HepG2 (cell line): ENCODE results near the gene ID4. TPM values are rescaled to one million over a fixed set of nuclear protein-coding genes. Genes with fewer than 3 reads are reported as not detected.

ENCODE experiments used
- ASH2L ChIP-seq: fragments of 300-600, 200-600 bp; sonication (generic); IDR thresholded peaks from 2 replicates; pipeline ENCODE4 v1.7.0; 2017; ENCODE audit warnings: low read depth, mild to moderate bottlenecking, moderate library complexity, mixed read lengths, low read length; ENCODE audit not compliant: insufficient read length
- ATRX ChIP-seq: sonication (generic); formaldehyde crosslinking; IDR thresholded peaks from 2 replicates; pipeline ENCODE4 v1.4.0; 2020; ENCODE audit warnings: missing genetic modification reagents, borderline replicate concordance
- CHCHD3 ChIP-seq: sonication (generic); formaldehyde crosslinking; IDR thresholded peaks from 2 replicates; pipeline ENCODE4 v1.8.0; 2022; ENCODE audit warnings: mild to moderate bottlenecking, missing genetic modification reagents, moderate library complexity
- GFI1 ChIP-seq: sonication (generic); formaldehyde crosslinking; IDR thresholded peaks from 2 replicates; pipeline ENCODE4 v1.5.0; 2020; ENCODE audit warnings: missing genetic modification reagents, mild to moderate bottlenecking, borderline replicate concordance
- HOXD1 ChIP-seq: sonication (generic); formaldehyde crosslinking; IDR thresholded peaks from 2 replicates; pipeline ENCODE4 v1.5.0; 2020; ENCODE audit warnings: missing genetic modification reagents
- KAT2B ChIP-seq: fragments of 150-350 bp; IDR thresholded peaks from 2 replicates; pipeline ENCODE4 v1.6.1; 2014; ENCODE audit warnings: low read depth, low read length, borderline replicate concordance
- NCOA1 ChIP-seq: sonication (generic); formaldehyde crosslinking; IDR thresholded peaks from 2 replicates; pipeline ENCODE4 v1.9.0; 2021; ENCODE audit warnings: missing genetic modification reagents
- NFKB2 ChIP-seq: sonication (generic); formaldehyde crosslinking; IDR thresholded peaks from 2 replicates; pipeline ENCODE4 v1.4.0; 2020; ENCODE audit warnings: missing genetic modification reagents, borderline replicate concordance
- RFX5 ChIP-seq: IDR thresholded peaks from 2 replicates; pipeline ENCODE4 v1.6.1; 2011; ENCODE audit warnings: low read depth, low read length, improper control_type of control experiment
- SMARCC2 ChIP-seq: fragments of 450-650 bp; IDR thresholded peaks from 2 replicates; pipeline ENCODE4 v1.6.1; 2017; ENCODE audit warnings: antibody characterized with exemption, mild to moderate bottlenecking
- SUZ12 ChIP-seq: fragments of 150-350 bp; IDR thresholded peaks from 2 replicates; pipeline ENCODE4 v1.6.1; 2014; ENCODE audit warnings: low read depth, low read length
- TBP ChIP-seq: sonication (generic); formaldehyde crosslinking; IDR thresholded peaks from 2 replicates; pipeline ENCODE4 v1.5.0; 2020; ENCODE audit warnings: missing genetic modification reagents
- THYN1 ChIP-seq: sonication (generic); formaldehyde crosslinking; IDR thresholded peaks from 2 replicates; pipeline ENCODE4 v1.8.1; 2023; ENCODE audit warnings: low read depth, mild to moderate bottlenecking, moderate library complexity, missing genetic modification reagents, borderline replicate concordance
- TIGD3 ChIP-seq: sonication (generic); formaldehyde crosslinking; IDR thresholded peaks from 2 replicates; pipeline ENCODE4 v1.5.1; 2020; ENCODE audit warnings: mild to moderate bottlenecking, missing genetic modification reagents, borderline replicate concordance
- YEATS2 ChIP-seq: sonication (generic); formaldehyde crosslinking; IDR thresholded peaks from 2 replicates; pipeline ENCODE4 v1.4.0; 2020; ENCODE audit warnings: missing genetic modification reagents, borderline replicate concordance
- ZFAT ChIP-seq: sonication (generic); formaldehyde crosslinking; conservative IDR thresholded peaks from 2 replicates; pipeline ENCODE4 v1.8.1; 2023; ENCODE audit warnings: missing genetic modification reagents, inconsistent platforms
- ZNF619 ChIP-seq: sonication (generic); formaldehyde crosslinking; IDR thresholded peaks from 2 replicates; pipeline ENCODE4 v1.4.0; 2020; ENCODE audit warnings: mild to moderate bottlenecking, missing genetic modification reagents
- polyA plus RNA-seq, 8 experiments: library from polyadenylated mRNA; depleted of rRNA in 3 of 8; stranded (reverse) in 7 of 8; unstranded in 1 of 8; fragments of >200 nt; fragmentation: Illumina TruSeq in 4 of 8; extraction: Trizol in 4 of 8; gene quantifications; 2 replicates each; pipeline versions ENCODE4 v1.2.1 to v1.2.3, GENCODE V29; 2011 to 2016; ENCODE audit warnings: low read depth in 4 of 8, missing spikeins in 1 of 8, mixed read lengths in 1 of 8; ENCODE audit not compliant: insufficient read depth in 1 of 8
- total RNA-seq, 5 experiments: library from RNA; depleted of rRNA; stranded (reverse); fragments of >200 nt; fragmentation: Illumina TruSeq; extraction: Trizol; gene quantifications; 2 replicates each; pipeline ENCODE4 v1.2.3, GENCODE V29; 2016; ENCODE audit warnings: low read depth in 1 of 5
- TF ChIP-seq, protein P1 (sequence below): sonication (generic); formaldehyde crosslinking; IDR thresholded peaks from 2 replicates; pipeline ENCODE4 v1.4.0; 2020; ENCODE audit warnings: missing genetic modification reagents, borderline replicate concordance
- TF ChIP-seq, protein P2 (sequence below): IDR thresholded peaks from 2 replicates; pipeline ENCODE4 v1.6.1; 2016; ENCODE audit warnings: control low read depth

The ID4 gene
- total and polyA plus RNA-seq, 2 of the 13 experiments (the other 11 are each of a cell fraction or from before 2014, with no cell fraction given) = 0.20 to 0.44 TPM

- TF ChIP-seq NCOA1 (CRISPR knock-in tag) (no peak), TBP (CRISPR knock-in tag) (no peak), RFX5 (no peak), SMARCC2 (no peak), NFKB2 (no peak), ZFAT (CRISPR knock-in tag) (no peak), SUZ12 (no peak), KAT2B (no peak), CHCHD3 (CRISPR knock-in tag) (no peak), THYN1 (CRISPR knock-in tag) (no peak), ZNF619 (no peak), YEATS2 (peak; percentile 40; the same call in 1 of the 2 replicates), TIGD3 (CRISPR knock-in tag) (no peak), ASH2L (peak; percentile 44), ATRX (CRISPR knock-in tag) (no peak), HOXD1 (no peak), GFI1 (CRISPR knock-in tag) (no peak)
- TF ChIP-seq, protein P1, sequence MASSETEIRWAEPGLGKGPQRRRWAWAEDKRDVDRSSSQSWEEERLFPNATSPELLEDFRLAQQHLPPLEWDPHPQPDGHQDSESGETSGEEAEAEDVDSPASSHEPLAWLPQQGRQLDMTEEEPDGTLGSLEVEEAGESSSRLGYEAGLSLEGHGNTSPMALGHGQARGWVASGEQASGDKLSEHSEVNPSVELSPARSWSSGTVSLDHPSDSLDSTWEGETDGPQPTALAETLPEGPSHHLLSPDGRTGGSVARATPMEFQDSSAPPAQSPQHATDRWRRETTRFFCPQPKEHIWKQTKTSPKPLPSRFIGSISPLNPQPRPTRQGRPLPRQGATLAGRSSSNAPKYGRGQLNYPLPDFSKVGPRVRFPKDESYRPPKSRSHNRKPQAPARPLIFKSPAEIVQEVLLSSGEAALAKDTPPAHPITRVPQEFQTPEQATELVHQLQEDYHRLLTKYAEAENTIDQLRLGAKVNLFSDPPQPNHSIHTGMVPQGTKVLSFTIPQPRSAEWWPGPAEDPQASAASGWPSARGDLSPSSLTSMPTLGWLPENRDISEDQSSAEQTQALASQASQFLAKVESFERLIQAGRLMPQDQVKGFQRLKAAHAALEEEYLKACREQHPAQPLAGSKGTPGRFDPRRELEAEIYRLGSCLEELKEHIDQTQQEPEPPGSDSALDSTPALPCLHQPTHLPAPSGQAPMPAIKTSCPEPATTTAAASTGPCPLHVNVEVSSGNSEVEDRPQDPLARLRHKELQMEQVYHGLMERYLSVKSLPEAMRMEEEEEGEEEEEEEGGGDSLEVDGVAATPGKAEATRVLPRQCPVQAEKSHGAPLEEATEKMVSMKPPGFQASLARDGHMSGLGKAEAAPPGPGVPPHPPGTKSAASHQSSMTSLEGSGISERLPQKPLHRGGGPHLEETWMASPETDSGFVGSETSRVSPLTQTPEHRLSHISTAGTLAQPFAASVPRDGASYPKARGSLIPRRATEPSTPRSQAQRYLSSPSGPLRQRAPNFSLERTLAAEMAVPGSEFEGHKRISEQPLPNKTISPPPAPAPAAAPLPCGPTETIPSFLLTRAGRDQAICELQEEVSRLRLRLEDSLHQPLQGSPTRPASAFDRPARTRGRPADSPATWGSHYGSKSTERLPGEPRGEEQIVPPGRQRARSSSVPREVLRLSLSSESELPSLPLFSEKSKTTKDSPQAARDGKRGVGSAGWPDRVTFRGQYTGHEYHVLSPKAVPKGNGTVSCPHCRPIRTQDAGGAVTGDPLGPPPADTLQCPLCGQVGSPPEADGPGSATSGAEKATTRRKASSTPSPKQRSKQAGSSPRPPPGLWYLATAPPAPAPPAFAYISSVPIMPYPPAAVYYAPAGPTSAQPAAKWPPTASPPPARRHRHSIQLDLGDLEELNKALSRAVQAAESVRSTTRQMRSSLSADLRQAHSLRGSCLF = no peak
- TF ChIP-seq, protein P2, sequence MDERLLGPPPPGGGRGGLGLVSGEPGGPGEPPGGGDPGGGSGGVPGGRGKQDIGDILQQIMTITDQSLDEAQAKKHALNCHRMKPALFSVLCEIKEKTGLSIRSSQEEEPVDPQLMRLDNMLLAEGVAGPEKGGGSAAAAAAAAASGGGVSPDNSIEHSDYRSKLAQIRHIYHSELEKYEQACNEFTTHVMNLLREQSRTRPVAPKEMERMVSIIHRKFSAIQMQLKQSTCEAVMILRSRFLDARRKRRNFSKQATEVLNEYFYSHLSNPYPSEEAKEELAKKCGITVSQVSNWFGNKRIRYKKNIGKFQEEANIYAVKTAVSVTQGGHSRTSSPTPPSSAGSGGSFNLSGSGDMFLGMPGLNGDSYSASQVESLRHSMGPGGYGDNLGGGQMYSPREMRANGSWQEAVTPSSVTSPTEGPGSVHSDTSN (CRISPR knock-in tag) = no peak
These were observed 14.3 kb downstream of the ID4 start (continued) for GRCh38 chr6:19851241-19852089.
